GM12801 (cell line): ENCODE measurements around the gene CYP3A7.

Experiments
- TF ChIP-seq, protein P1 (sequence below): IDR thresholded peaks from one replicate; pipeline ENCODE4 v1.5.1; 2011; ENCODE audit warnings: control low read depth; ENCODE audit not compliant: insufficient read length; ENCODE audit errors: extremely low read depth

The CYP3A7 gene

DNA sequence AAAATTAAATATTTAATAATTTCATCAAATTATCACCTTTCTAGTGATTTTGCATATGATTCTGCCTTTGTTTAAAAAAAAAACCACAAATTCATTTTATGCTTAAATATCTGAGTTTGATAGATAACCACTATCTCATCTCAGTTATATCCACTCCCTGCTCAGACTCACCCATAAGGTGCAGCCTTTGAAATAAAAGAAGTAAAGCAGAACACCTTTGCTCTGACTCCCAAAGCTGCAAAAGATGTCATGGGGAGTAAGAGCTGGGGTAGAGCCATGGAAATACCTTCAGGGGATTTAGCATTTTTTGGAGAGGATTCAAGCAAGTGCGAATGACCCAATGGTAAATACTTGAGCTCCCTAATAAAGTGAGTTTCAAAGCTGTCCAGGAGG lies 40.1 kb downstream of the CYP3A7 start:
- TF ChIP-seq, protein P1, sequence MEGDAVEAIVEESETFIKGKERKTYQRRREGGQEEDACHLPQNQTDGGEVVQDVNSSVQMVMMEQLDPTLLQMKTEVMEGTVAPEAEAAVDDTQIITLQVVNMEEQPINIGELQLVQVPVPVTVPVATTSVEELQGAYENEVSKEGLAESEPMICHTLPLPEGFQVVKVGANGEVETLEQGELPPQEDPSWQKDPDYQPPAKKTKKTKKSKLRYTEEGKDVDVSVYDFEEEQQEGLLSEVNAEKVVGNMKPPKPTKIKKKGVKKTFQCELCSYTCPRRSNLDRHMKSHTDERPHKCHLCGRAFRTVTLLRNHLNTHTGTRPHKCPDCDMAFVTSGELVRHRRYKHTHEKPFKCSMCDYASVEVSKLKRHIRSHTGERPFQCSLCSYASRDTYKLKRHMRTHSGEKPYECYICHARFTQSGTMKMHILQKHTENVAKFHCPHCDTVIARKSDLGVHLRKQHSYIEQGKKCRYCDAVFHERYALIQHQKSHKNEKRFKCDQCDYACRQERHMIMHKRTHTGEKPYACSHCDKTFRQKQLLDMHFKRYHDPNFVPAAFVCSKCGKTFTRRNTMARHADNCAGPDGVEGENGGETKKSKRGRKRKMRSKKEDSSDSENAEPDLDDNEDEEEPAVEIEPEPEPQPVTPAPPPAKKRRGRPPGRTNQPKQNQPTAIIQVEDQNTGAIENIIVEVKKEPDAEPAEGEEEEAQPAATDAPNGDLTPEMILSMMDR, result no peak

GRCh38 chr7:99694201-99694911 lies 40.6 kb downstream of the CYP3A7 start:
- TF ChIP-seq, protein P1, result no peak

GRCh38 chr7:99693427-99694200 lies 41.4 kb downstream of the CYP3A7 start:
- TF ChIP-seq, protein P1, result no peak

GRCh38 chr7:99693100-99693426 lies 41.9 kb downstream of the CYP3A7 start:
- TF ChIP-seq, protein P1, result no peak

DNA sequence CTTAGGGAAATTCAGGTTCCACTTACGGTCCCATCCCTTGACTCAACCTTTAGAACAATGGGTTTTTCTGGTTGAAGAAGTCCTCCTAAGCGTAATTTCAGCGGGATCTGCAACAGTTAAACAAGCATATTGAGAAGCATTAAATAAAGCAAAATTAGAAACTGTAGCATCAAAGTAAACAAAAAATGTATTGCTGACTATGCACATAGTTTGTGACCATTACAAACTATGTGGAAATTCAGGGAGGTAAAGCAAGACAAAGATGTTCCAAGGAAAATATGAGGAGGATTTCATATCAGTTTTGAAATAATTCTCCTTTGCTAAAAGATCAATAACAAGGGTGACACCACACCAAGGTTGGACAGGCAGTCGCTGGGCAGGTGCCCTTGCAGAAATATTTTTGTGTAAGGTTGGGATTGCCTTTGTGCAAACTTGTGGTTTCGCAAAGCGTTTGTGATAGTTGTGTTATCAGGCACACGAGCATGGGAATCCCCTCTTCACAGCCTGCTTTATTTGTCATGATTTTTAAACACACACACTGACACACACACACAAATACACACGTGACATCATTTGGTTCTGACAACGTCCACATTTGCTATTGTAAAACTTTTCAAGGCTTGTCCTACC lies 49.8 kb downstream of the CYP3A7 start:
- TF ChIP-seq, protein P1, result no peak

DNA sequence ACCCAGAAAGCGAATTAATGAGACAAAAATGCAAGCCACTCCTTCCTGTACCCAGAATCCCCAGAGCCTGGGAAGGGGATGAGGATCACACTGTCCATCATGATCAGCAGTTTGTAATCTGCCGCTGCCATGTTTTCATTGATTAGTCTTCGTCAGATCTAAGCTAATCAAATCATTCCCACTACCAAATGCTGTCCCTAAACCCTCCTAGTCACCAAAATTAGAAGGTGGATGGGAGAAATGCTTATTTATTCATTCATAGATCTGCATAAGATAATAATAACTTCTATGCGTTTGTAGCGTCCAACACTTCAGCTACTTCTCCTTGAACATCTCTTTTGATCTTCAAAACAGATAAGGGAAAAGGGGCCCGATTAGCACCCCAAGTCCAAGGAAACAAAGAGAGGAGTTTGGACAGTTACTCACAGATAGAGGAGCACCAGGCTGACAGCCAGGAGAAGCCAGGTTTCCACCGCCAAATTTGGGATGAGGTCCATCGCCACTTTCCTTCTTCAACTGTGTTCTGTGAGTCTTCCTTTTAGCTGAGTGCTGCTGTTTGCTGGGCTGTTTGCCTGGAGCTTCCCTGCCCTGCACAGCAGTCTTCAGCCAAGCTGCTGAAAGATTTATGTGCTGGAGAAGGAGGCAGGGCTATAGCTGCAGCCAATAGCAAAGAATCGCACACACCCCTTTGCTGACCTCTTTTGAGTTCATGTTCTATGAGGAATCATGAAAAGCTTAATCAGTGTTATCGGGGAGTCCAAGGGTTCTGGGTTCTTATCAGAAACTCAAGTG lies 55.4 kb downstream of the CYP3A7 start, which contains the start of gene CYP3A5:
Gene CYP3A5, minus strand, starts transcription at position 597 of the 792 bp plus-strand sequence. Its CDS starts 100 bp downstream, at position 497.
- TF ChIP-seq, protein P1, result no peak

DNA sequence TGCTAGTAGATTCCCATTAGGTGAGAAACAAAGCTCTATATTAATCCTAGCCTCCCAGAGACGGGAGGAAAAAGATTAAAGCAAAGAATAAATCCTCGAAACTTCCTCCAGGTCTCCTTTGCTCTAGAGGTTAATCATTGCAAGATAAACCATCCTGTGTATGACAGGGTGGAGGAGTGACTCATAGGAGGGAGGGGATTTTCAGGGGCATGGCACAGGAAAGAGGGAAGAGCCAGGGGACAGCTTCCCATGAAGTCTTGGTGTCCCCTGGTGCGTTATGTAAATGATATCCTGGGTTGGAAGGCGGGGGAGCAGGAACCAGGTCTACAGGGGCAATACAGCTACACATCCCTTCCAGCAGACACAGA lies 56.0 kb downstream of the CYP3A7 start:
- TF ChIP-seq, protein P1, result no peak
